ENCODE data around the gene DAP3.
A peak's percentile ranks its signal among the peaks of the same experiment; 100 is the strongest.
"Not testable (repeated sequence)": the region's sequence is repeated elsewhere in the genome, so short reads cannot be mapped to it uniquely, and the experiment has no call there.

DAP3 gene

DNA sequence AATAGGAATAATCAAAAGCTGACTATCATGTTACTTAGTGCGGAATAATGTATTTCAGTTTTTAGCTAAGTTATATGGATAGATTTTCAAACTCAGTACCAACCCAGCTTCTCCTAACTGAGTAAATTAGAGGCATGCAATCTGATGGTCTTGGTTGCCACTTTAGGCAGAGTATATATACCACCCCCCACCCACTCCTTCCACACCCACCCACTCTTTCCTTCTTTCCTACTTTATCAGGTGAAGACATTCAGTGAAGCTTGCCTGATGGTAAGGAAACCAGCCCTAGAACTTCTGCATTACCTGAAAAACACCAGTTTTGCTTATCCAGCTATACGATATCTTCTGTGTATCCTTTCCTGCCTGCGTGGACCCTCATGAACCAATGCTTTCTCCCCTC lies 36.3 kb downstream of the DAP3 start:
- DNase-seq: no peak

DNA sequence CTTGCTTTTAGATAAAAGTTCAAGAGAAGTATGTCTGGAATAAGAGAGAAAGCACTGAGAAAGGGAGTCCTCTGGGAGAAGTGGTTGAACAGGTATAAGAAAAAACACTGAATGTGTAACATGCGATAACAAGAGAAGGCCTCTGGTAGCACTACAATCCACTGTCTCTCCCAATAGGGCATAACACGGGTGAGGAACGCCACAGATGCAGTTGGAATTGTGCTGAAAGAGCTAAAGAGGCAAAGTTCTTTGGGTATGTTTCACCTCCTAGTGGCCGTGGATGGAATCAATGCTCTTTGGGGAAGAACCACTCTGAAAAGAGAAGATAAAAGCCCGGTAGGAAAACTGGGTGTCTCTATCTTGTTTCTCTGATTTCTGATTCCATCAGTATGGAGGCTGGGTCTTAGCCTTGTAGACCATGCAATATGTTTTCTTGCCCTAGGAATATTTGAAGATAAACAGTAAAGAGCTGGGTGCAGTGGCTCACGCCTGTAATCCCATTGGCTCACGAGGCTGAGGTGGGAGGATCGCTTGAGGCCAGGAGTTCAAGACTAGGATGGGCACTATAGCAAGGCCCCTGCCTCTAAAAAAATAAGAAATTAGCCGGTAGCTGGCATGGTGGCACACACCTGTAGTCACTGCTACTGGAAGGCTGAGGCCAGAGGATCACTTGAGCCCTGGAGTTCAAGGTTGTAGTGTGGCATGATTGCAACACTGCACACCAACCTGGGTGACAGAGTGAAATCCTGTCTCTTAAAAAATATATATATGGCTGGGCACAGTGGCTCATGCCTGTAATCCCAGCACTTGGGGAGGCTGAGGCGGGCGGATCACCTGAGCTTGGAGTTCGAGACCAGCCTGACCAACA lies 40.4 kb downstream of the DAP3 start:
- peak; percentile 66 for DNase-seq

DNA sequence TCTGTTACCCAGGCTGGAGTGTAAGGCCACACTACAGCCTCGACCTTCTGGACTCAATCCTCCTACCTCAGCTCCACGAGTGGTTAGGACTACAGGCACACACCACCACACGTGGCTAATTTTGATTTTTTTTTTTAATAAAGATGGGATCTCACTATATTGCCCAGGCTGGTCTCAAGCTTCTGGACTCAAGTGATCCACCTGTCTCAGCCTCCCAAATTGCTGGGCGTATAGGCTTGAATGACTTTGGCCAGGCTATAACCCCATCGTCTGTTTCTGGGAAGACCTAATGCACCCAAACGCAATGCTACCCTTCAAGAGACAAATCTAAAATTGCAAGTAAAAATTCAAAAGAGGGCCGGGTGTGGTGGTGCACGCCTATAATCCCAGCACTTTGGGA lies 52.1 kb downstream of the DAP3 start:
- DNase-seq: no peak

DNA sequence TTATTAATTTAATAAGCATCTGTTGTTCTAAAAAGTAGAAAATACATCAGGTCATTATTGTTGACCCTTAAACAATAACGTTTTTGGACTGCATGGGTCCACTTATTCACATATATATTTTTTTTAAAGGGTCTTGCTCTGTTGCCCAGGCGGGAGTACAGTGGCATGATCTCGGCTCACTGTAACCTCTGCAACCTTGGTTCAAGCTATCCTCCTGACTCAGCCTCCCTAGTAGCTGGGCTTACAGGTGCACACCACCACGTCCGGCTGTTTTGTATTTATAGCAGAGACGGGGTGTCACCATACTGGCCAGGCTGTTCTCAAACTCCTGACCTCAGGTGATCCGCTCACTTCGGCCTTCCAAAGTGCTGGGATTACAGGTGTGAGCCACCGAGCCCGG lies 53.0 kb downstream of the DAP3 start:
- DNase-seq: no peak

DNA sequence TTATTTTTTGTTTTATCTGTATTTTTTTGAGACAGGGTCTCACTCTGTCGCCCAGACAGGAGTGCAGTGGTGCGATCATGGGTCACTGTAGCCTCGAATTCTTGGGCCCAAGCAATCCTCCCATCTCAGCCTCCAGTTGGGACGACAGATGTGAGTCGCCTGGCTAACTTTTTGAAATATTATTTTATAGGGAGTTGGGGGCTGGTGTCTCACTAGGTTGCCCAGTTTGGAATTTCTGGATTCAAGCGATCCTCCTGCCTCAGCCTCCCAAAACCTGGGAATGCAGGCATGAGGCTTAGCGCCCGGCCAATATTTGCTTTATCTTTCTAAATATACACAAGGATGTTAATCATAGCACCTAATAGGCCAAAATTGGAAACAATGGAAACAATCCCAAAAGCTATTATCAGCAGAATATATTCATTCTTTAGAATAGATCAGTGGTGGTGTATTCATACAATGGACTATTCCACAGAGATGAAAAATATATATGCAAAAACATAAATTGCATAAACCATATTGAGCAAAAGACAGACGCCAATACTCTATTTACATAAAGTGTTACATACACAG lies 55.9 kb downstream of the DAP3 start:
- DNase-seq: peak; percentile 32

DNA sequence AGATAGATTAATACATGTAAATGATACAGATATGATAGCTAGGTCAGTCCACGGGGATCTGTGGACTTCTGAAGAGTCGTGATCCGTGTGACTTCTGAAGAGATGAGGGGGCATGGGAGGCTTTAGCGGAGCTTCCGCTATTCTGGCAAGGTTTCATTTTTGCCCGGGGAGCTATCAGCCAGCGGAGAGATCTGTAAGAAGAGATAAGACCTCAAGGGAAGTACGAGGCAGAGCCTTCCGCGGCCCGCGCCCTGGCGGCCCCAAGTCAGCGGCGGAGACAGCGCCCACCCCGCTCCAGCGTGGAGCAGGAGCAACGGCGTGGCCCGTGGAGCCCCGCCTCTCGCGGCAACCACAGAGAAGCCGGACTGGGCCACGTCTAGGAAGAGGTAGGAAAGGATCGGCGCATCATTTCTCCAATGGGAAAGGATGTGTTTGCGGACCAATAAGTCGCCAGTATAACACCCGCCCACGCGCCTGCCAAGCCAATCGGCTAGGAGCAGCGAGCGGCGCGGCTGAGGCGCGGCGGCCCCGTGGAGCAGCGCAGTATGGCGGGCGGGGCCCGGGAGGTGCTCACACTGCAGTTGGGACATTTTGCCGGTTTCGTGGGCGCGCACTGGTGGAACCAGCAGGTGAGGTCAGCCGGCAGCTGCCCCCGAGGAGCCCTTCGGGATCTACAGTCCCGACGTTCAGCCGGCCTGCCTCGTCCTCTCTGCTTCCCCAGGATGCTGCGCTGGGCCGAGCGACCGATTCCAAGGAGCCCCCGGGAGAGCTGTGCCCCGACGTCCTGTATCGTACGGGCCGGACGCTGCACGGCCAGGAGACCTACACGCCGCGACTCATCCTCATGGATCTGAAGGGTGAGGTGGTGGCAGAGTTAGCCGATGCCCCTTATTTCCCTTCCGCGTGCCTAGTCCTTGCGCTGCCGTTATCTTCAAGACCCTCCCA lies 56.7 kb downstream of the DAP3 start:
- DNase-seq: peak; percentile 99

DNA sequence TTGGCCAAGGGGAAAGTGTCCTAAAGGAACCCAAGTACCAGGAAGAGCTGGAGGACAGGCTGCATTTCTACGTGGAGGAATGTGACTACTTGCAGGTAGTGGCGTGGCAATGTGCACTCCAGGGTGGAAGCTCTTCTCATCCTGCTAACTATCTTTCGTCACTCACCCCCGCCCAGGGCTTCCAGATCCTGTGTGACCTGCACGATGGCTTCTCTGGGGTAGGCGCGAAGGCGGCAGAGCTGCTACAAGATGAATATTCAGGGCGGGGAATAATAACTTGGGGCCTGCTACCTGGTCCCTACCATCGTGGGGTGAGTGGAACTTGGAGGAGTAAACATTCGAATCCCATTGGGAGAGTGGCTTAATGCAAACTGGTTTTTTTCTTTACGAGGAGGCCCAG lies 58.7 kb downstream of the DAP3 start:
- not testable (repeated sequence) for DNase-seq

DNA sequence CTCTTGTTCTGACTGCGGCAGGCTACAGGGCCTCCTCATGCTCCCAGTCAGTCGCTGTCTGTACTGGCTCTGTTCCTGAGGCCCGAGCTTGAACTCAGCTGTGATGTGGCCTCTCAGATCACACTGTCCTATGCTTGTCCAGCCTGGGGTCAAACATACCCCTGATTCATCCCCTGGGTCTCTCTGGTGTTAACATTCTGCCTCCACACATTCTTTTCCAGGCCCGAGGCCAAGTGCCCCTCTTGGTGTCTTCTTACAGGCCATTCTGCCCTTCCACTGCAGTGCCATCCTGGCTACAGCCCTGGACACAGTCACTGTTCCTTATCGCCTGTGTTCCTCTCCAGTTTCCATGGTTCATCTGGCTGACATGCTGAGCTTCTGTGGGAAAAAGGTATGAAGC lies 59.2 kb downstream of the DAP3 start:
- DNase-seq: not testable (repeated sequence)

DNA sequence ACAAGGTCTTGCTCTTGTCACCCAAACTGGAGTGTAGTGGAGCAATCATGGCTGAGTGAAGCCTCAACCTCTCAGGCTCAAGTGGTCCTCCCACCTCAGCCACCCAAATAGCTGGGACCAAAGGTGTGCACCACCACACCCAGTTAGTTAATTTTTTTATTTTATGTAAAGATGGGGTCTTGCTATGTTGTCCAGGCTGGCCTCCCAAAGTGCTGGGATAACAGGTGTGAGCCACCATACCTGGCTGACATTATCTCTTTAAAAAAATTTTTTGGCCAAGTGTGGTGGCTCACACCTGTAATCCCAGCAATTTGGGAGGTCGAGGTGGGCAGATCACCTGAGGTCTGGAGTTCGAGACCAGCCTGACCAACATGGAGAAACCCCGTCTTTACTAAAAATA lies 70.1 kb downstream of the DAP3 start:
- DNase-seq: not testable (repeated sequence)

DNA sequence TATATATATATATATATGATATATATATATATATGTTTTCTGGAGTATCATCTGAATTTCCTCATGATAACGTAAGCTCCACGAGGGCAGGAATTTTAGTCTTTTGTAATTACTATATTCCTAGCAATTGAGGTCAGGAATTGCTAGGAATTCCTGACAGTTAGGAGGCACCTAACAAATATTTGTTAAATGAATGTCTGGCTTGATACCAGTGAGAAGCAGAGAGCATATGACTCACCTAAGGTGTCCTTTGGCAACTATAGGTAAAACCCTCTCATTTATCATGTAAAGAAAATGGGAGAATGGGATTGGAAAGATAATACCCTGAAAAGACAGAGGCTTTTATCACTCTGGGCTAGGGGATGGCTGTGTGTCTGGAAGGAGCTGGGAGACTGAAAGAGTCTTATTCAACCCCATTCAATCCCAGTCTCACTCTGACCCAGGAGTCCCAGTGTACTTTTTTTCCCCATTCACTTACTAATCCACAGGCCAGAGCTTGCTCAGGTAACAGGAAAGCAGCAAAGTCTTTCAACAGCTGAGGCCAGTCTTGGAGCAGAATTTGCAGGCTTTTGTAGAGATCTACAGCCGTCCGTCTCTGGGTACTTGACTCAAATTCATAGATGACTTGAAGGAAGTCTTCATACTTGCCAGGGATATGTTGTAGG lies 71.2 kb downstream of the DAP3 start:
- DNase-seq: no peak

DNA sequence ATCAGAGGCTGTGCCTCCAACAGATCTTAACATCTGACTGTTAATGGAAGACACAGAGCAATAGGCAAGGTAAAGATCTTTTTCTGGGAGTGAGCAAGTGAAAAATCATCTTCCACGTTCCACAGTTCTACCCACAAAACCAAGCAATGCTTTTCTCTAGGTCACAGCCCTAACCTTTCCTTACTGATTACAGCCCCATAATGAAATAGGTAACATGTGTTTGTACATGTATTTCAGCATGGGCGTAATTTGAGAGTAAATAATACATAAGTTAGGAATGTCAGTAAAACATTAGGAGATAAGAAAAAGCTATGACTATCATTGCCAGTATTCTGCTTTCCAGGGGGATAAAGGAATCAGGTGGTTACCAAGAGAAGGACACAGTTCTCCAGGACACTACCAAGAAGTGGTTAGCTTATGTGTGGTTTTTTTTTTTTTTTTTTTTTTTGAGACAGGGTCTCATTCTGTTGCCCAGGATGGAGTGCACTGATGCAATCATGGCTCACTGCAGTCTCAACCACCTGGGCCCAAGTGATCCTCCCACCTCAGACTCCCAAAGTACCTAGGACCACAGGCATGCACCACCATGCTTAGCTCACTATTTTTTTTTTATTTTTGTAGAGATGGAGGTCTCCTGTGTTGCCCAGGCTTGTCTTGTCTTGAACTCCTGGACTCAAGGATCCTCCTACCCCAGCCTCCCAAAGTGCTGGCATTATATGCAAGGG lies 72.0 kb downstream of the DAP3 start:
- no peak for DNase-seq

DNA sequence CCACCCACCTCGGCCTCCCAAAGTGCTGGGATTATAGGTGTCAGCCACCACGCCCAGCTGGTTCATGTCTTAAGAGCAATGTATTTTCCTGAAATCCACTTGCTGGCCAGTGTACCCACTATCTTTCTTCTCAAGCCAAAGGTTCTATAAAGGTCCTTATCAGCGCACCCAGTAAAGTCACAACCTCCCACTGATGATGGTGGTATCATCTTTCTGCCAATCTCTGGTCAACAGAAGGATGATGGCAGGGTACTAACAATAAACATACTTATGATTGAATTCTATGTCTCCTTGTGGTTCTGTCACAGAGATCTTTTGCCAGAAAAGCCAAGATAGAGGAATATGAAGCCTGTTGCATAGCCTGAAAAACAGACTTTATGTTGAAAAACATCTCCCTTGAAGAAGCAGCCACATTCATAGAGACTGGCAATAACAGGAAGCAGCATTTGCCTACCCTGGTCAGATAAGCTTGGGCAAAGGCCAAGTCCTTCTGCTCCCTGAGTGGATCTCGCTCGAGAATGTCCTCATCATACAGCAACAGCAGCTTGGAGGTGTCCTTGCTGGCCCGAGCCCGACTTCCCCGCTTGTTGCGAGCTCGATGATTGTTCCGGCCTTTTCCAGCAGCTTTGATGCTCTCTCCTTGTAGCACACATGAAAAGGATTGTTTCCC lies 73.0 kb downstream of the DAP3 start:
- DNase-seq: no peak

DNA sequence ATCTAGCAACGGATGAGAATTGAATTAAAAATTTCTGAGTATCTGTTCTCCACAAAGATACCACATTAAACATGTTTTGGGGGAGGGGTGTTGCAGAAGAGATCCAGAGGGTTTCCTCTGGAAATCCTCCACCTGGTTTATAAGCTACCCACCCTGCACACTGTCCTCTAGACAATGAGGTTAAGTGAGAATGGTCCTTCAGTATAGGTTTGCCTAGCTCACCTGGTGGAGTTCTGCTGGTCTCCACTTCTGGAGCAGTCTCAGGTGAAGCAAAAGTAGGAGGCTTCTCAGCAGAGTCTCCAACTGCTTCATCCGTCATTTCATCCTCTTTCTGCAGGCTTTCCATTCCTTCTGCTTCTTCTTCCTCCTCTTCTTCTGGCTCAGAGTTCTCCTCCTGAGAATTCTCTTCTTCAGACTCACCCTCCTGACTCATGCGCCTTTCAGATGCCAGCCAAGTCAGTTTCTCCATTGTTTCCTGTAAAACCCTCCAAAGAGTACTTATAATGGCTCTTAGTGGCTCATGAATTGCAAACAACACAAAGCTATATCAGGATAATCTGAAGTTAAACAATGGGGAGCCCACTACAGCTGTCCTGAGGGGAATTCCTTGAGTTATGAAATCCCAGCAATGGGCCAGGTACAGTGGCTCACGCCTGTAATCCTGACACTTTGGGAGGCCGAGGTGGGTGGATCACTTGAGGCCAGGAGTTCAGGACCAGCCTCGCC lies 74.4 kb downstream of the DAP3 start:
- not testable (repeated sequence) for DNase-seq

DNA sequence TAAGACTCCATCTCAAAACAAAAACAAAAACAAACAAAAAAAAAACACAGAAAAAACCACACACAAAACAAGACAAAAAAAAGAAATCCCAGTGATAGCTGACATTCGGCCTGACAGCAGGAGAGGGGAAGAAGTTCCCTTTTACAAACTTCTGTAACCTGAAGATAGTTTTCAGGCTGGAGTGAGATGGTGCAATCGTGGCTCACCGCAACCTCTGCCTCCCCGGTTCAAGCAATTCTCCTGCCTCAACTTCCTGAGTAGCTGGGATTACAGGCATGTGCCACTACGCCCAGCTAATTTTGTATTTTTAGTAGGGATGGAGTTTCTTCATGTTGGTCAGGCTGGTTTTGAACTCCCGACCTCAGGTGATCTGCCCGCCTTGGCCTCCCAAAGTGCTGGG lies 75.1 kb downstream of the DAP3 start:
- DNase-seq: not testable (repeated sequence)

DNA sequence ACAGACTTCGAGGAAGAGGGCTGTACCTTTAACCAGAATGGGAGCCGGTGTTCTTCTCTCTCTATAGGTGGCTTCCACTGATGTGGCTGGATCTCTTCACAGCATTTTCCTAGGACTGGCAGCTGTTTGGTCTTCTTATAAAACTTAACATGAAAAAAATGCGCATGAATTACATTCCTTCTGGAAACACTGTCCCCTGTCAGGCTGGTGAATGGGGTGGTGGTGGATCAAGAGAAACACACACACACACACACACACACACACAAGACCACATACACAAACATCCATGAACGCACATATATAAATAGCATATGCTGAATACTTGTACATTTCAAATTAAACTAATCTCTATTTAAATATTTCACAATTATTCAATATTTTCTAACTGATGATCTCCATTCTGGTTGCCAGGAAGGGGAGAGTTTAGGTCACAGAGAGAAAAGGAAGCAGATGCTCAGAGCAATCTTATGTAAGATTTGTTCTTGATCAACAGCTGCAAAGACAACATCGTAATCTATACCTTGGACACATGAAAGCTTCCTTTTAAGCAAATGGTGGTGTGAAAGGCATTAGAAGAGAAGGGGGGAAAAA lies 78.6 kb downstream of the DAP3 start:
- DNase-seq: not testable (repeated sequence)

DNA sequence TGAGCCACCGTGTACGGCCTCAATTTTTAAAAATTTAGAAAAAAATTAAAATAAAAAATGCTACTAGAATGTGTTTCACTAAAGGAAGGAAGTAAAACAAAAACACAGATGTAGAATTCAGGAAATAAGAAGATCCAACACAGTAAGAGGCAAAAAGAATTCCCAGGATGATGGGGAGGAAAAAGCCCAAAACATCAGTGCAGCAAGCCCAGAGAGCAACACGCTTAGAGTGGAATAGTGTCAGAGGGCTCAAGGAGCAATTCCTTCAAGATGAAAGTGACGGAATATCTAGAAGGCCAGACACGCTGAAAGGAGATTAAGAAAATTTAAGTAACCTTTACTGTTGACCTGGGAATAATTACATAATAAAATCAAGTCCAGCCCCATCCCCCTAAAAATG lies 80.4 kb downstream of the DAP3 start:
- no peak for DNase-seq

DNA sequence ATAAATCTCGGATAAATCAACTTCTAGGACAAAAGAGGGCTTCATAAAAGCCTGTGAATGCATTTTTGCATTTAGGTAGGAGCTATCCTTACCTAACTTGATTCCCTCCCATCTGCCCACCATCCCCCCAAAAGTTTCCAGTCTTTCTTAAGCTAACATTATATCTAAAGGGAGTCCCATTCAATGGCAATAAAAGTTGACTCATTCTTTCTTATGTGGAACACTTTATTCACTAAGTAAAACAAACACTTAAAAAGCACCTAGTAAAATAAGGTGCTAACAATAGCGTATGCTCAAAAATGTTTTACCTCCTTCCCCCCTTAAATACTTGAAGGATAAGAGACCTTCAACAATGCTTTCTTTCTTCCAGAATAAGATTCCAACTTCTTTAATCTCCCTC lies 84.3 kb downstream of the DAP3 start:
- no peak for DNase-seq

DNA sequence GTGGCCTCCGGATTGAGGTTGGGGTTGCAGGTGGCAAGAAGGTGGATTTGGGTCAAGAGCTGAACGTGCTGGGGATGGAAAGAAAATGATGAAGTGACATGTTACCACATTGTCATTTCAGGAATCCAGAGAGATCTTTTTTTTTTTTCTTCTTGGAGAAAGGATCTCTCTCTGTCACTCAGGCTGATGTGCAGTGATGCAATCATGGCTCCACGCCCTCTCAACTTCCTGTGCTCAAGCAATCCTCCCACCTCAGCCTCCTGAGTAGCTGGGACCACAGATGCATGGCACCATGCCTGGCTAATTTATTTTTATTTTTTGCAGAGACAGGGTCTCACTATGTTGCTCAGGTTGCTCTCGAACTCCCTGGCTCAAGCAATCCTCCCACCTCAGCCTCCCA lies 87.5 kb downstream of the DAP3 start:
- no peak for DNase-seq

DNA sequence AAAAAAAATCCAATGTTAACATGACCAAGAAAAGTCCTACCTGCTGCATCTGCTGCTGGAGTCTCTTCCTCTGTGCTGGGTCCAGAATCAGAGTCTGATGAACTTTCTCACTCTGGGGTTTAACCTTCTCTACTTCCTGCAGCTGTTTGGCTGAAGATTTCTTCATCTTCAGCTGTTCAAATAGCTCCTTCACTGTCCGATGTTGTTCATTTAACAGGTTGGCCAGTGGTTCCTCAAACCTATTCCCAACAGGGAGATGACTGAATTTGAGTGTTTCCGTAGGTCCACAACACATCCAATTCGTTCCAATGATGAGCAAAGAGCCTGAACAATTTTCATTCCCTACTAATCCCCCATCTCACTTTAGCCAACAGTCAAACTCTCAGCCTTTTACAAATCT lies 88.7 kb downstream of the DAP3 start:
- DNase-seq: no peak
